Peyer's patch (tissue), 4 donors: ENCODE results near the gene NUP214. TPM values are rescaled to one million over a fixed set of nuclear protein-coding genes. Genes with fewer than 3 reads are reported as not detected.
"Not testable (repeated sequence)": the region's sequence is repeated elsewhere in the genome, so short reads cannot be mapped to it uniquely, and the experiment has no call there.

Source experiments
- DNase-seq, 3 donors: peaks; one replicate each; pipeline ENCODE4 v3.0.0-alpha.2; 2017 to 2019
- H3K27ac ChIP-seq, 4 donors: fragments of 200-600 bp; sonication (generic); one replicate each; pipeline ENCODE4 v1.5.1; 2016 to 2019
- H3K27me3 ChIP-seq, 2 donors: fragments of 200-600 bp; sonication (generic); one replicate each; pipeline ENCODE4 v1.5.1; 2019
- H3K36me3 ChIP-seq, 3 donors: fragments of 200-600 bp; sonication (generic); one replicate each; pipeline ENCODE4 v1.5.1; 2016 to 2019
- H3K4me1 ChIP-seq, 4 donors: fragments of 200-600 bp; sonication (generic); one replicate each; pipeline ENCODE4 v1.5.1; 2016 to 2019
- H3K4me3 ChIP-seq, 4 donors: fragments of 200-600 bp; sonication (generic); 1 replicate in 3 of 4; 2 replicates in 1 of 4; pipeline ENCODE4 v1.5.1; 2016 to 2019; ENCODE audit warnings: mild to moderate bottlenecking in 1 of 4
- H3K9me3 ChIP-seq, 4 donors: fragments of 200-600 bp; sonication (generic); one replicate each; pipeline ENCODE4 v1.5.1; 2016 to 2019; ENCODE audit warnings: mild to moderate bottlenecking in 1 of 4
- POLR2A ChIP-seq, 2 donors: fragments of 450-650 bp; IDR thresholded peaks; one replicate each; pipeline ENCODE4 v1.5.1; 2017; ENCODE audit warnings: antibody characterized with exemption in 2 of 2, mild to moderate bottlenecking in 2 of 2, moderate library complexity in 2 of 2
- total RNA-seq, 4 donors: library from RNA; depleted of rRNA; stranded (reverse); fragments of >200 nt; gene quantifications; one replicate each; pipeline ENCODE4 v1.1.0, GENCODE V29; 2016
- TF ChIP-seq, protein P1 (sequence below), 6 experiments: fragments of 450-650 bp in 4 of 6; fragments of 200-600 bp in 2 of 6; sonication (generic) in 1 of 6; IDR thresholded peaks; one replicate each; pipeline ENCODE4 v1.5.1; 2017 to 2019; ENCODE audit warnings: antibody characterized with exemption in 6 of 6, mild to moderate bottlenecking in 3 of 6, moderate library complexity in 1 of 6

NUP214 gene
- total RNA-seq, 4 donors from 2014 or later, result 48.2 to 159 (median 88.2) TPM

- DNase-seq, result no peak
- Histone ChIP-seq H3K27me3 (no peaks in the 10 kb centered on the region), H3K4me1 (no peaks in the 10 kb centered on the region), H3K36me3 (peaks cover 0 to 68% (median 0%) of the 10 kb centered on the region in 3 donors), H3K4me3 (no peak overlapping the region), H3K9me3 (no peaks in the 10 kb centered on the region), H3K27ac (no peak overlapping the region)
- TF ChIP-seq, protein P1, sequence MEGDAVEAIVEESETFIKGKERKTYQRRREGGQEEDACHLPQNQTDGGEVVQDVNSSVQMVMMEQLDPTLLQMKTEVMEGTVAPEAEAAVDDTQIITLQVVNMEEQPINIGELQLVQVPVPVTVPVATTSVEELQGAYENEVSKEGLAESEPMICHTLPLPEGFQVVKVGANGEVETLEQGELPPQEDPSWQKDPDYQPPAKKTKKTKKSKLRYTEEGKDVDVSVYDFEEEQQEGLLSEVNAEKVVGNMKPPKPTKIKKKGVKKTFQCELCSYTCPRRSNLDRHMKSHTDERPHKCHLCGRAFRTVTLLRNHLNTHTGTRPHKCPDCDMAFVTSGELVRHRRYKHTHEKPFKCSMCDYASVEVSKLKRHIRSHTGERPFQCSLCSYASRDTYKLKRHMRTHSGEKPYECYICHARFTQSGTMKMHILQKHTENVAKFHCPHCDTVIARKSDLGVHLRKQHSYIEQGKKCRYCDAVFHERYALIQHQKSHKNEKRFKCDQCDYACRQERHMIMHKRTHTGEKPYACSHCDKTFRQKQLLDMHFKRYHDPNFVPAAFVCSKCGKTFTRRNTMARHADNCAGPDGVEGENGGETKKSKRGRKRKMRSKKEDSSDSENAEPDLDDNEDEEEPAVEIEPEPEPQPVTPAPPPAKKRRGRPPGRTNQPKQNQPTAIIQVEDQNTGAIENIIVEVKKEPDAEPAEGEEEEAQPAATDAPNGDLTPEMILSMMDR (IDR thresholded peaks at IDR 0.05), result no peak
- TF ChIP-seq POLR2A (IDR thresholded peaks at IDR 0.05), result no peak
These were observed 62.6 kb downstream of the NUP214 start for GRCh38 chr9:131187957-131188356.

- DNase-seq, result no peak
- no peaks in the 10 kb centered on the region for H3K9me3 ChIP-seq
- H3K4me1 ChIP-seq, result no peaks in the 10 kb centered on the region
- TF ChIP-seq POLR2A (IDR thresholded peaks at IDR 0.05), result no peak
- TF ChIP-seq, protein P1 (IDR thresholded peaks at IDR 0.05), result no peak
- no peak overlapping the region for H3K4me3 ChIP-seq
- H3K27me3 ChIP-seq, result no peaks in the 10 kb centered on the region
- peaks cover 0 to 66% (median 0%) of the 10 kb centered on the region in 3 donors for H3K36me3 ChIP-seq
- H3K27ac ChIP-seq, result no peak overlapping the region
These were observed 63.6 kb downstream of the NUP214 start for GRCh38 chr9:131188976-131189375.

- Histone ChIP-seq H3K4me1 (no peaks in the 10 kb centered on the region), H3K27ac (no peak overlapping the region), H3K27me3 (no peaks in the 10 kb centered on the region), H3K4me3 (no peak overlapping the region), H3K36me3 (peaks cover 0 to 73% (median 0%) of the 10 kb centered on the region in 3 donors), H3K9me3 (no peaks in the 10 kb centered on the region)
- DNase-seq, result no peak
- no peak for TF ChIP-seq POLR2A (IDR thresholded peaks at IDR 0.05)
- TF ChIP-seq, protein P1 (IDR thresholded peaks at IDR 0.05), result no peak
These were observed 64.8 kb downstream of the NUP214 start for GRCh38 chr9:131190191-131190590.

DNA sequence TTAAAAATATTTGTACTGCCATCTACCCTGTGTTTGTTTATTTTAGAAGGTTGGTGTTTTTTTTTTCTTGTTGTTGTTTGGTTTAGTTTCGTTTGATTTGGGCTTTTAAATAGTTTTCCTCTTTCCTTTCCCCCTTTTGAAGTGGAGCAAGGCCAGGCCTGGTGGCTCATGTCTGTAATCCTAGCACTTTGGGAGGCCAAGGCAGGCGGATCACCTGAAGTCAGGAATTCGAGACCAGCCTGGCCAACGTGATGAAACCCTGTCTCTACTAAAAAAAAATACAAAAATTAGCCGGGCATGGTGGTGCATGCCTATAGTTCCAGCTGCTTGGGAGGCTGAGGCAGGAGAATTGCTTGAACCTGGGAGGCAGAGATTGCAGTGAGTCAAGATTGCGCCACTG lies 65.6 kb downstream of the NUP214 start:
- H3K4me3 ChIP-seq, H3K9me3 ChIP-seq, H3K27me3 ChIP-seq, H3K27ac ChIP-seq, DNase-seq, H3K4me1 ChIP-seq: not testable (repeated sequence)
- H3K36me3 ChIP-seq, result peaks cover 0 to 71% (median 0%) of the 10 kb centered on the region in 3 donors

GRCh38 chr9:131191857-131192256 lies 66.5 kb downstream of the NUP214 start:
- no peaks in the 10 kb centered on the region for H3K27me3 ChIP-seq
- H3K9me3 ChIP-seq, result no peaks in the 10 kb centered on the region
- no peaks in the 10 kb centered on the region for H3K4me1 ChIP-seq
- peaks cover 0 to 71% (median 0%) of the 10 kb centered on the region in 3 donors for H3K36me3 ChIP-seq
- H3K4me3 ChIP-seq, result no peak overlapping the region
- H3K27ac ChIP-seq, result no peak overlapping the region
- TF ChIP-seq, protein P1 (IDR thresholded peaks at IDR 0.05), result no peak
- DNase-seq, result no peak

DNA sequence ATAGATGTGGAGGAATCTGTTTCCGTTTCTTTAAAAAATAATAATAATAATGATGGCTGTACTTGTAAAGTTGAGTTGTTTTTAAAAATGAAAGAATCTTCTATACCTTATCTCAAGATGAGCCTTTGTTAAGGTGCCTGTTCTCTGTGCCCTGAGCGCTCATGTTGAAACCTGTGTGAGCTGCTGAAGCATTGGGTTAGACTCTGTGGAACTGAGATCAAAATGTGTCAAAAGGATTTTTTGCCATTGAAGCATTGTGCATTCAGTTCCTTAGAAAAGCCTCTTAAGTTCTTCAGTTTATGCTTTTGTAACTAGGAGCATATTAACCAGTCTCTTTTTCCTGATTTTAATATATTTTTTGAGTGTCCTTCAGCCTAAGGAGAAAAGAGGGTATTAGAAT lies 67.7 kb downstream of the NUP214 start:
- Histone ChIP-seq H3K4me1 (no peaks in the 10 kb centered on the region), H3K9me3 (no peaks in the 10 kb centered on the region), H3K27me3 (no peaks in the 10 kb centered on the region), H3K27ac (no peak overlapping the region), H3K4me3 (no peak overlapping the region), H3K36me3 (peaks cover 0 to 72% (median 0%) of the 10 kb centered on the region in 3 donors)
- DNase-seq, result no peak
- TF ChIP-seq POLR2A (IDR thresholded peaks at IDR 0.05), result no peak
- TF ChIP-seq, protein P1 (IDR thresholded peaks at IDR 0.05), result no peak
